ENCODE results near the gene CEACAM7. TPM values are rescaled to one million over a fixed set of nuclear protein-coding genes. Genes with fewer than 3 reads are reported as not detected.

CEACAM7 gene
- polyA plus RNA-seq, 4 donors: 0.15 to 0.33 TPM; not detected in 2

GRCh38 chr19:41698746-41699230 lies 10.7 kb upstream of the CEACAM7 start:
- WGBS, 3 donors: 17 to 54% (median 19%) methylated on average over 1 of the region's 1 CpG
- peak overlapping the region in 2 of 3 donors; percentile 64 to 90 for H3K27ac ChIP-seq (ENCODE audit: low read depth in 1 of 3, low read length in 2 of 3)
- DNase-seq: peak; percentile 76 to 84
- peaks cover 0 to 23% (median 3%) of the 10 kb centered on the region in 3 donors for H3K4me1 ChIP-seq (ENCODE audit: control insufficient read depth in 3 of 3, insufficient read depth in 2 of 3, low read depth in 1 of 3, low read length in 2 of 3)
- no peak for FAIRE-seq
- no peaks in the 10 kb centered on the region for H3K9me3 ChIP-seq (ENCODE audit: control insufficient read depth in 2 of 2, insufficient read depth in 1 of 2, low read depth in 1 of 2, low read length in 1 of 2)
- H3K27me3 ChIP-seq (ENCODE audit: control insufficient read depth in 3 of 3, insufficient read depth in 3 of 3, low read length in 3 of 3): peaks cover 0 to 9% (median 2%) of the 10 kb centered on the region in 3 donors
- H3K4me3 ChIP-seq (ENCODE audit: low read depth in 1 of 3, low read length in 3 of 3): no peak overlapping the region
- no peaks in the 10 kb centered on the region for H3K36me3 ChIP-seq (ENCODE audit: control insufficient read depth in 3 of 3, insufficient read depth in 2 of 3, low read depth in 1 of 3, low read length in 3 of 3)

GRCh38 chr19:41697198-41697855 lies 9.3 kb upstream of the CEACAM7 start:
- Histone ChIP-seq H3K4me1 (ENCODE audit: control insufficient read depth in 3 of 3, insufficient read depth in 2 of 3, low read depth in 1 of 3, low read length in 2 of 3) (peaks cover 0 to 23% (median 3%) of the 10 kb centered on the region in 3 donors), H3K4me3 (ENCODE audit: low read depth in 1 of 3, low read length in 3 of 3) (no peak overlapping the region), H3K27ac (ENCODE audit: low read depth in 1 of 3, low read length in 2 of 3) (no peak overlapping the region), H3K27me3 (ENCODE audit: control insufficient read depth in 3 of 3, insufficient read depth in 3 of 3, low read length in 3 of 3) (peaks cover 0 to 3% (median 2%) of the 10 kb centered on the region in 3 donors), H3K36me3 (ENCODE audit: control insufficient read depth in 3 of 3, insufficient read depth in 2 of 3, low read depth in 1 of 3, low read length in 3 of 3) (no peaks in the 10 kb centered on the region), H3K9me3 (ENCODE audit: control insufficient read depth in 2 of 2, insufficient read depth in 1 of 2, low read depth in 1 of 2, low read length in 1 of 2) (no peaks in the 10 kb centered on the region)
- FAIRE-seq: no peak
- DNase-seq: no peak
- WGBS, 3 donors: 65 to 68% (median 66%) methylated on average over 7 to 9 of the region's 9 CpGs

GRCh38 chr19:41696402-41697197 lies 8.5 kb upstream of the CEACAM7 start:
- H3K36me3 ChIP-seq (ENCODE audit: control insufficient read depth in 3 of 3, insufficient read depth in 2 of 3, low read depth in 1 of 3, low read length in 3 of 3): no peaks in the 10 kb centered on the region
- peak; percentile 15 to 63 for DNase-seq
- H3K27ac ChIP-seq (ENCODE audit: low read depth in 1 of 3, low read length in 2 of 3): no peak overlapping the region
- H3K4me1 ChIP-seq (ENCODE audit: control insufficient read depth in 3 of 3, insufficient read depth in 2 of 3, low read depth in 1 of 3, low read length in 2 of 3): peaks cover 0 to 23% (median 3%) of the 10 kb centered on the region in 3 donors
- H3K4me3 ChIP-seq (ENCODE audit: low read depth in 1 of 3, low read length in 3 of 3): no peak overlapping the region
- FAIRE-seq: no peak
- H3K27me3 ChIP-seq (ENCODE audit: control insufficient read depth in 3 of 3, insufficient read depth in 3 of 3, low read length in 3 of 3): peaks cover 0 to 5% (median 2%) of the 10 kb centered on the region in 3 donors
- WGBS, 3 donors: 48 to 63% (median 62%) methylated on average over 7 of the region's 7 CpGs
- H3K9me3 ChIP-seq (ENCODE audit: control insufficient read depth in 2 of 2, insufficient read depth in 1 of 2, low read depth in 1 of 2, low read length in 1 of 2): no peaks in the 10 kb centered on the region

GRCh38 chr19:41695745-41696144 lies 7.7 kb upstream of the CEACAM7 start:
- WGBS, 3 donors: 61 to 83% (median 77%) methylated on average over 2 of the region's 2 CpGs
- no peak for FAIRE-seq
- H3K4me3 ChIP-seq (ENCODE audit: low read depth in 1 of 3, low read length in 3 of 3): no peak overlapping the region
- H3K4me1 ChIP-seq (ENCODE audit: control insufficient read depth in 3 of 3, insufficient read depth in 2 of 3, low read depth in 1 of 3, low read length in 2 of 3): peaks cover 0 to 21% (median 3%) of the 10 kb centered on the region in 3 donors
- no peaks in the 10 kb centered on the region for H3K36me3 ChIP-seq (ENCODE audit: control insufficient read depth in 3 of 3, insufficient read depth in 2 of 3, low read depth in 1 of 3, low read length in 3 of 3)
- no peaks in the 10 kb centered on the region for H3K9me3 ChIP-seq (ENCODE audit: control insufficient read depth in 2 of 2, insufficient read depth in 1 of 2, low read depth in 1 of 2, low read length in 1 of 2)
- no peak for DNase-seq
- H3K27me3 ChIP-seq (ENCODE audit: control insufficient read depth in 3 of 3, insufficient read depth in 3 of 3, low read length in 3 of 3): peaks cover 0 to 7% (median 2%) of the 10 kb centered on the region in 3 donors
- H3K27ac ChIP-seq (ENCODE audit: low read depth in 1 of 3, low read length in 2 of 3): no peak overlapping the region

- Histone ChIP-seq H3K9me3 (ENCODE audit: control insufficient read depth in 2 of 2, insufficient read depth in 1 of 2, low read depth in 1 of 2, low read length in 1 of 2) (no peaks in the 10 kb centered on the region), H3K36me3 (ENCODE audit: control insufficient read depth in 3 of 3, insufficient read depth in 2 of 3, low read depth in 1 of 3, low read length in 3 of 3) (no peaks in the 10 kb centered on the region), H3K27me3 (ENCODE audit: control insufficient read depth in 3 of 3, insufficient read depth in 3 of 3, low read length in 3 of 3) (peaks cover 0 to 7% (median 2%) of the 10 kb centered on the region in 3 donors), H3K4me3 (ENCODE audit: low read depth in 1 of 3, low read length in 3 of 3) (no peak overlapping the region), H3K27ac (ENCODE audit: low read depth in 1 of 3, low read length in 2 of 3) (no peak overlapping the region), H3K4me1 (ENCODE audit: control insufficient read depth in 3 of 3, insufficient read depth in 2 of 3, low read depth in 1 of 3, low read length in 2 of 3) (peaks cover 0 to 17% (median 3%) of the 10 kb centered on the region in 3 donors)
- DNase-seq (no peak), FAIRE-seq (no peak)
- WGBS, 3 donors: 72 to 76% (median 76%) methylated on average over 8 of the region's 8 CpGs
Observed at GRCh38 chr19:41694831-41695635, 7.0 kb upstream of the CEACAM7 start.

- 17 to 61% (median 31%) methylated on average over 1 of the region's 1 CpG for WGBS, 3 donors
- no peak overlapping the region for H3K27ac ChIP-seq (ENCODE audit: low read depth in 1 of 3, low read length in 2 of 3)
- no peaks in the 10 kb centered on the region for H3K9me3 ChIP-seq (ENCODE audit: control insufficient read depth in 2 of 2, insufficient read depth in 1 of 2, low read depth in 1 of 2, low read length in 1 of 2)
- H3K4me3 ChIP-seq (ENCODE audit: low read depth in 1 of 3, low read length in 3 of 3): no peak overlapping the region
- FAIRE-seq (no peak), DNase-seq (no peak)
- peaks cover 0 to 7% (median 2%) of the 10 kb centered on the region in 3 donors for H3K27me3 ChIP-seq (ENCODE audit: control insufficient read depth in 3 of 3, insufficient read depth in 3 of 3, low read length in 3 of 3)
- H3K4me1 ChIP-seq (ENCODE audit: control insufficient read depth in 3 of 3, insufficient read depth in 2 of 3, low read depth in 1 of 3, low read length in 2 of 3): peaks cover 0 to 9% (median under 1%) of the 10 kb centered on the region in 3 donors
- H3K36me3 ChIP-seq (ENCODE audit: control insufficient read depth in 3 of 3, insufficient read depth in 2 of 3, low read depth in 1 of 3, low read length in 3 of 3): no peaks in the 10 kb centered on the region
Observed at GRCh38 chr19:41694196-41694595, 6.1 kb upstream of the CEACAM7 start.

- peaks cover 0 to 6% (median 5%) of the 10 kb centered on the region in 3 donors for H3K27me3 ChIP-seq (ENCODE audit: control insufficient read depth in 3 of 3, insufficient read depth in 3 of 3, low read length in 3 of 3)
- no peaks in the 10 kb centered on the region for H3K4me1 ChIP-seq (ENCODE audit: control insufficient read depth in 3 of 3, insufficient read depth in 2 of 3, low read depth in 1 of 3, low read length in 2 of 3)
- 29 to 33% (median 29%) methylated on average over 20 of the region's 20 CpGs for WGBS, 3 donors
- H3K27ac ChIP-seq (ENCODE audit: low read depth in 1 of 3, low read length in 2 of 3): no peak overlapping the region
- no peaks in the 10 kb centered on the region for H3K9me3 ChIP-seq (ENCODE audit: control insufficient read depth in 2 of 2, insufficient read depth in 1 of 2, low read depth in 1 of 2, low read length in 1 of 2)
- H3K4me3 ChIP-seq (ENCODE audit: low read depth in 1 of 3, low read length in 3 of 3): no peak overlapping the region
- DNase-seq (peak; percentile 26 to 33), FAIRE-seq (no peak)
- no peaks in the 10 kb centered on the region for H3K36me3 ChIP-seq (ENCODE audit: control insufficient read depth in 3 of 3, insufficient read depth in 2 of 3, low read depth in 1 of 3, low read length in 3 of 3)
Observed at GRCh38 chr19:41691268-41691970, 3.3 kb upstream of the CEACAM7 start.

- Histone ChIP-seq H3K4me1 (ENCODE audit: control insufficient read depth in 3 of 3, insufficient read depth in 2 of 3, low read depth in 1 of 3, low read length in 2 of 3) (no peaks in the 10 kb centered on the region), H3K36me3 (ENCODE audit: control insufficient read depth in 3 of 3, insufficient read depth in 2 of 3, low read depth in 1 of 3, low read length in 3 of 3) (no peaks in the 10 kb centered on the region), H3K27me3 (ENCODE audit: control insufficient read depth in 3 of 3, insufficient read depth in 3 of 3, low read length in 3 of 3) (peaks cover 0 to 7% (median 2%) of the 10 kb centered on the region in 3 donors), H3K27ac (ENCODE audit: low read depth in 1 of 3, low read length in 2 of 3) (no peak overlapping the region), H3K4me3 (ENCODE audit: low read depth in 1 of 3, low read length in 3 of 3) (no peak overlapping the region), H3K9me3 (ENCODE audit: control insufficient read depth in 2 of 2, insufficient read depth in 1 of 2, low read depth in 1 of 2, low read length in 1 of 2) (no peaks in the 10 kb centered on the region)
- FAIRE-seq (no peak), DNase-seq (no peak)
- 59 to 75% (median 60%) methylated on average over 3 of the region's 3 CpGs for WGBS, 3 donors
Observed at GRCh38 chr19:41690801-41691065, 2.7 kb upstream of the CEACAM7 start.

All from small intestine (tissue), 7 donors.